K562 (cell line): ENCODE data around the gene CTPS2.

ENCODE experiments used
- ELF4 ChIP-seq: fragments of 450-650 bp; formaldehyde crosslinking; IDR thresholded peaks from 2 replicates; pipeline ENCODE4 v1.4.0; 2022; ENCODE audit warnings: missing genetic modification characterization
- EWSR1 ChIP-seq: fragments of 450-650 bp; IDR thresholded peaks from 2 replicates; pipeline ENCODE4 v1.6.1; 2018; ENCODE audit warnings: borderline replicate concordance, mild to moderate bottlenecking, low read depth, moderate library complexity; ENCODE audit not compliant: partially characterized antibody
- EZH2 ChIP-seq: IDR thresholded peaks from 2 replicates; pipeline ENCODE4 v1.6.1; 2012; ENCODE audit warnings: low read depth, mild to moderate bottlenecking, inconsistent platforms, low read length, borderline replicate concordance
- HMGN3 ChIP-seq: IDR thresholded peaks from 2 replicates; pipeline ENCODE4 v1.6.1; 2011; ENCODE audit warnings: borderline replicate concordance, low read depth, mild to moderate bottlenecking, mixed read lengths, low read length; ENCODE audit not compliant: insufficient read length; ENCODE audit errors: extremely low read depth
- POLR2AphosphoS5 ChIP-seq: IDR thresholded peaks from 2 replicates; pipeline ENCODE4 v1.6.1; 2011; ENCODE audit warnings: mild to moderate bottlenecking, low read depth, low read length, moderate library complexity; ENCODE audit not compliant: control insufficient read depth, insufficient read depth
- RCOR1 ChIP-seq, 2 experiments: IDR thresholded peaks; 2 replicates each; pipeline ENCODE4 v1.6.1; 2012; ENCODE audit warnings: low read depth in 2 of 2, low read length in 2 of 2, borderline replicate concordance in 1 of 2, improper control_type of control experiment in 1 of 2
- TF ChIP-seq, protein P1 (sequence below), 3 experiments: IDR thresholded peaks in 2 of 3; conservative IDR thresholded peaks in 1 of 3; 2 replicates each; pipeline ENCODE4 v1.5.1; 2011 to 2012; ENCODE audit warnings: low read length in 3 of 3, mild to moderate bottlenecking in 3 of 3, control low read depth in 2 of 3, improper control_type of control experiment in 1 of 3, inconsistent platforms in 1 of 3, low read depth in 1 of 3, mixed read lengths in 1 of 3, moderate library complexity in 1 of 3; ENCODE audit not compliant: insufficient read depth in 2 of 3
- TF ChIP-seq, protein P2 (sequence below): sonication (generic); formaldehyde crosslinking; IDR thresholded peaks from 2 replicates; pipeline ENCODE4 v1.5.0; 2020; ENCODE audit warnings: missing genetic modification reagents
- TF ChIP-seq, protein P3 (sequence below), 2 experiments: fragments of 450-650 bp in 1 of 2; sonication (generic) in 1 of 2; formaldehyde crosslinking in 1 of 2; IDR thresholded peaks in 1 of 2; conservative IDR thresholded peaks in 1 of 2; 2 replicates each; pipeline versions ENCODE4 v1.6.1 to v1.8.1; 2016 to 2023; ENCODE audit warnings: mild to moderate bottlenecking in 2 of 2, moderate library complexity in 2 of 2, inconsistent platforms in 1 of 2, missing genetic modification reagents in 1 of 2
- TF ChIP-seq, protein P4 (sequence below), 2 experiments: fragments of 450-650 bp in 1 of 2; sonication (generic) in 1 of 2; formaldehyde crosslinking in 1 of 2; IDR thresholded peaks; 2 replicates each; pipeline versions ENCODE4 v1.7.1 to v1.9.0; 2016 to 2022; ENCODE audit warnings: inconsistent platforms in 1 of 2, mild to moderate bottlenecking in 1 of 2, missing genetic modification reagents in 1 of 2

DNA sequence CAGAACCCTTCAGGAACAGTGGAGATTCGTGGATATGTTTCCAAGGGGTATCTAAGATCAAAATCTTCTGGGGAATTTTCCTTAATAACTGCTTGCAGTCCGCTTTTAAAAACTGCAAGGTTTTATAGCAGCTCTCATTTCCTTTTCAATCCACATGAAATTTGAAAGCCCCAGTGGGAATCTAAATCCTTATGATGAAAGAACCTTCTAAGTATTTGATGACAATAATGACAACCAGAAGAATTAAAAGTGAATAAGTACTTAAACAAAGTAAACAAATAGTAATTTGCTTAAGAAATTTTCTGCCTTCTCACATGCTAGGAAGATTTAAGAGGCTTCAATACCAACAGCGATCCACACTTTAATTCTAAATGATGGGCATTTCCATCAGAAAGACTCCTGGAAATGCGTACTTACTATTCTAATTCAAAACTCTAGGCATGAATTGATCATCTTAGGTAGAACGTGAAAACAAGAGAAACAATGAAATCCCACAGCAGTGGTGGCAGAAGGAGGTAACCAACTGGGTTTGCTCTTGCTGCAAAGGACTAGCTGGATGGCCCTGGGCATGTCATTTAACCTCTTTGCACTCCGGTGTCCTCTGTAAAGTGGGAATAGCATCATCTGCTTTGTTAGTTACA is 100.1 kb downstream of the CTPS2 start:
- TF ChIP-seq EWSR1: no peak
- no peak for TF ChIP-seq POLR2AphosphoS5
- no peak for TF ChIP-seq EZH2
- TF ChIP-seq, protein P1, sequence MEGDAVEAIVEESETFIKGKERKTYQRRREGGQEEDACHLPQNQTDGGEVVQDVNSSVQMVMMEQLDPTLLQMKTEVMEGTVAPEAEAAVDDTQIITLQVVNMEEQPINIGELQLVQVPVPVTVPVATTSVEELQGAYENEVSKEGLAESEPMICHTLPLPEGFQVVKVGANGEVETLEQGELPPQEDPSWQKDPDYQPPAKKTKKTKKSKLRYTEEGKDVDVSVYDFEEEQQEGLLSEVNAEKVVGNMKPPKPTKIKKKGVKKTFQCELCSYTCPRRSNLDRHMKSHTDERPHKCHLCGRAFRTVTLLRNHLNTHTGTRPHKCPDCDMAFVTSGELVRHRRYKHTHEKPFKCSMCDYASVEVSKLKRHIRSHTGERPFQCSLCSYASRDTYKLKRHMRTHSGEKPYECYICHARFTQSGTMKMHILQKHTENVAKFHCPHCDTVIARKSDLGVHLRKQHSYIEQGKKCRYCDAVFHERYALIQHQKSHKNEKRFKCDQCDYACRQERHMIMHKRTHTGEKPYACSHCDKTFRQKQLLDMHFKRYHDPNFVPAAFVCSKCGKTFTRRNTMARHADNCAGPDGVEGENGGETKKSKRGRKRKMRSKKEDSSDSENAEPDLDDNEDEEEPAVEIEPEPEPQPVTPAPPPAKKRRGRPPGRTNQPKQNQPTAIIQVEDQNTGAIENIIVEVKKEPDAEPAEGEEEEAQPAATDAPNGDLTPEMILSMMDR (IDR thresholded peaks at IDR 0.05 in 2 of 3, conservative IDR thresholded peaks at IDR 0.05 in 1 of 3; ENCODE audit: insufficient read depth in 2 of 3, low read depth in 1 of 3, low read length in 3 of 3): no peak
- no peak for TF ChIP-seq ELF4 (CRISPR knock-in tag)
- no peak for TF ChIP-seq HMGN3
- TF ChIP-seq, protein P2, sequence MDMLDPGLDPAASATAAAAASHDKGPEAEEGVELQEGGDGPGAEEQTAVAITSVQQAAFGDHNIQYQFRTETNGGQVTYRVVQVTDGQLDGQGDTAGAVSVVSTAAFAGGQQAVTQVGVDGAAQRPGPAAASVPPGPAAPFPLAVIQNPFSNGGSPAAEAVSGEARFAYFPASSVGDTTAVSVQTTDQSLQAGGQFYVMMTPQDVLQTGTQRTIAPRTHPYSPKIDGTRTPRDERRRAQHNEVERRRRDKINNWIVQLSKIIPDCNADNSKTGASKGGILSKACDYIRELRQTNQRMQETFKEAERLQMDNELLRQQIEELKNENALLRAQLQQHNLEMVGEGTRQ (CRISPR knock-in tag): no peak
- no peak for TF ChIP-seq RCOR1 (IDR thresholded peaks at IDR 0.05; ENCODE audit: borderline replicate concordance in 1 of 2, low read depth in 2 of 2, low read length in 2 of 2)
- TF ChIP-seq, protein P3, sequence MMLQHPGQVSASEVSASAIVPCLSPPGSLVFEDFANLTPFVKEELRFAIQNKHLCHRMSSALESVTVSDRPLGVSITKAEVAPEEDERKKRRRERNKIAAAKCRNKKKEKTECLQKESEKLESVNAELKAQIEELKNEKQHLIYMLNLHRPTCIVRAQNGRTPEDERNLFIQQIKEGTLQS (IDR thresholded peaks at IDR 0.05): no peak
- TF ChIP-seq, protein P3 (CRISPR knock-in tag; conservative IDR thresholded peaks at IDR 0.05): no peak
- TF ChIP-seq, protein P4, sequence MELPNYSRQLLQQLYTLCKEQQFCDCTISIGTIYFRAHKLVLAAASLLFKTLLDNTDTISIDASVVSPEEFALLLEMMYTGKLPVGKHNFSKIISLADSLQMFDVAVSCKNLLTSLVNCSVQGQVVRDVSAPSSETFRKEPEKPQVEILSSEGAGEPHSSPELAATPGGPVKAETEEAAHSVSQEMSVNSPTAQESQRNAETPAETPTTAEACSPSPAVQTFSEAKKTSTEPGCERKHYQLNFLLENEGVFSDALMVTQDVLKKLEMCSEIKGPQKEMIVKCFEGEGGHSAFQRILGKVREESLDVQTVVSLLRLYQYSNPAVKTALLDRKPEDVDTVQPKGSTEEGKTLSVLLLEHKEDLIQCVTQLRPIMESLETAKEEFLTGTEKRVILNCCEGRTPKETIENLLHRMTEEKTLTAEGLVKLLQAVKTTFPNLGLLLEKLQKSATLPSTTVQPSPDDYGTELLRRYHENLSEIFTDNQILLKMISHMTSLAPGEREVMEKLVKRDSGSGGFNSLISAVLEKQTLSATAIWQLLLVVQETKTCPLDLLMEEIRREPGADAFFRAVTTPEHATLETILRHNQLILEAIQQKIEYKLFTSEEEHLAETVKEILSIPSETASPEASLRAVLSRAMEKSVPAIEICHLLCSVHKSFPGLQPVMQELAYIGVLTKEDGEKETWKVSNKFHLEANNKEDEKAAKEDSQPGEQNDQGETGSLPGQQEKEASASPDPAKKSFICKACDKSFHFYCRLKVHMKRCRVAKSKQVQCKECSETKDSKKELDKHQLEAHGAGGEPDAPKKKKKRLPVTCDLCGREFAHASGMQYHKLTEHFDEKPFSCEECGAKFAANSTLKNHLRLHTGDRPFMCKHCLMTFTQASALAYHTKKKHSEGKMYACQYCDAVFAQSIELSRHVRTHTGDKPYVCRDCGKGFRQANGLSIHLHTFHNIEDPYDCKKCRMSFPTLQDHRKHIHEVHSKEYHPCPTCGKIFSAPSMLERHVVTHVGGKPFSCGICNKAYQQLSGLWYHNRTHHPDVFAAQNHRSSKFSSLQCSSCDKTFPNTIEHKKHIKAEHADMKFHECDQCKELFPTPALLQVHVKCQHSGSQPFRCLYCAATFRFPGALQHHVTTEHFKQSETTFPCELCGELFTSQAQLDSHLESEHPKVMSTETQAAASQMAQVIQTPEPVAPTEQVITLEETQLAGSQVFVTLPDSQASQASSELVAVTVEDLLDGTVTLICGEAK (IDR thresholded peaks at IDR 0.05): no peak
- TF ChIP-seq, protein P4 (CRISPR knock-in tag; IDR thresholded peaks at IDR 0.05): no peak
